Parathyroid adenoma (tissue), 2 donors: ENCODE results near the gene CHCHD2.
"Not testable (repeated sequence)": the region's sequence is repeated elsewhere in the genome, so short reads cannot be mapped to it uniquely, and the experiment has no call there.

Experiments
- H2AFZ ChIP-seq: fragments of 300-600 bp; sonication (generic); one replicate; pipeline ENCODE4 v1.7.0; 2017; ENCODE audit warnings: antibody characterized with exemption, mild to moderate bottlenecking
- H3K27ac ChIP-seq: fragments of 300-600 bp; sonication (generic); one replicate; pipeline ENCODE4 v1.7.0; 2017
- H3K27me3 ChIP-seq: fragments of 300-600 bp; sonication (generic); one replicate; pipeline ENCODE4 v1.7.0; 2017; ENCODE audit warnings: low read length; ENCODE audit not compliant: control insufficient read depth, insufficient read depth
- H3K36me3 ChIP-seq: fragments of 300-600 bp; sonication (generic); one replicate; pipeline ENCODE4 v1.7.0; 2017; ENCODE audit warnings: low read length; ENCODE audit not compliant: control insufficient read depth, insufficient read depth
- H3K4me1 ChIP-seq: fragments of 300-600 bp; sonication (generic); one replicate; pipeline ENCODE4 v1.7.0; 2017; ENCODE audit warnings: control low read depth
- H3K4me2 ChIP-seq: fragments of 300-600 bp; sonication (generic); one replicate; pipeline ENCODE4 v1.7.0; 2017; ENCODE audit warnings: low read length
- H3K4me3 ChIP-seq: fragments of 300-600 bp; sonication (generic); one replicate; pipeline ENCODE4 v1.7.0; 2017; ENCODE audit warnings: low read depth, low read length
- H3K79me2 ChIP-seq: fragments of 300-600 bp; sonication (generic); one replicate; pipeline ENCODE4 v1.7.0; 2017; ENCODE audit warnings: control low read depth
- H3K9ac ChIP-seq: fragments of 300-600 bp; sonication (generic); one replicate; pipeline ENCODE4 v1.7.0; 2017; ENCODE audit warnings: mild to moderate bottlenecking
- H3K9me3 ChIP-seq: fragments of 300-600 bp; sonication (generic); one replicate; pipeline ENCODE4 v1.7.0; 2017; ENCODE audit warnings: low read length; ENCODE audit not compliant: control insufficient read depth
- CTCF ChIP-seq: fragments of 300-600 bp; sonication (generic); IDR thresholded peaks from one replicate; pipeline ENCODE4 v1.7.0; 2017; ENCODE audit warnings: antibody characterized with exemption, mild to moderate bottlenecking
- donor health status: primary hyperparathyroidism.

CHCHD2 gene

GRCh38 chr7:56121440-56121839, 15.2 kb upstream of the CHCHD2 start:
- Histone ChIP-seq H3K4me2 (no peak overlapping the region), H3K4me3 (no peak overlapping the region), H3K9ac (no peak overlapping the region), H3K79me2 (no peaks in the 10 kb centered on the region), H3K4me1 (no peaks in the 10 kb centered on the region), H3K27ac (no peak overlapping the region), H3K27me3 (no peaks in the 10 kb centered on the region), H2AFZ (no peak overlapping the region), H3K9me3 (no peaks in the 10 kb centered on the region), H3K36me3 (no peaks in the 10 kb centered on the region)
- no peak for TF ChIP-seq CTCF

DNA sequence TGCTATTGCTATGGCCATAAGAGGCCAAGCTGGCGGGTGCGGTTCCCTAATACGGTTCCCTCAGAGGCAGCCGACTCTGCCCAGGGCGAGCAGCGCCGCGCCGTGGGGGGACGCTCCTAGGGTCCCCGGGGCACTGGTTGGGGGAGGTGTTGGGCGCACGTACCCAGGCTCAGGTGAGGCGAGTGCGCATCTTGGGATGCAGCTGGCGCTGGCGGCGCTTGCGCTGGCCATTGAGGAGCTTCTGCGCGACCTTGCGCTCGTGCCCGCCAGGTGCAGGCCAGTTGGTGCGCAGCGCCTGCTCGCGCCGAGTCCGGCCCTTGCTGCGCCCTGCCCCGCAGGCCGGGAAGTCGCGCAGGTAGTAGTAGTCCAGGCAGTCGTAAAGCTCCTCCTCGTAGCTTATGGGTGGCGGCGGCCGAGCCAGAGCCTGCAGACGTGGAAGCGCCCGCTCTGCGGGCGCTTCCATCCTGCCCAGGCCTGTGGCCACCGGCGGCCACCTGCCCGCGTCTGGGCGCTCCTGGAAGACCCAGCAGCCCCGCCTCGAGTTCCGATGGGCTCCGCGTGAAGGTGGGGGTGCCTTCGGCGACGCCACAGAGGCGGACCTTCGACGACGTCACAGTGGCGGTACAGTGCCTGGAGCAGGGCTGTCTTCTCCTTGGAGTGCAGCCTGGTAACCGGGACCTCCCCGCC, 9.7 kb upstream of the CHCHD2 start, which contains the start of gene NUPR2:
Gene NUPR2, minus strand, starts transcription at position 566 of the 687 bp plus-strand sequence. Its CDS starts 103 bp downstream, at position 463.
- Histone ChIP-seq H3K27ac (peak within 1 kb of the TSS; percentile 36), H3K4me2 (peak within 1 kb of the TSS; percentile 71), H3K9ac (peak within 1 kb of the TSS; percentile 21), H3K27me3 (no peaks in the 10 kb centered on the region), H2AFZ (peak within 1 kb of the TSS; percentile 98), H3K36me3 (no peaks in the 10 kb centered on the region), H3K79me2 (no peaks in the 10 kb centered on the region), H3K4me1 (no peaks in the 10 kb centered on the region), H3K9me3 (no peaks in the 10 kb centered on the region), H3K4me3 (peak within 1 kb of the TSS; percentile 34)
- peak; percentile 9 for TF ChIP-seq CTCF

GRCh38 chr7:56112244-56112643, 6.0 kb upstream of the CHCHD2 start:
- H3K36me3 ChIP-seq, H3K9ac ChIP-seq, H3K4me3 ChIP-seq, H3K4me2 ChIP-seq, H3K9me3 ChIP-seq, H2AFZ ChIP-seq, H3K79me2 ChIP-seq, H3K4me1 ChIP-seq, H3K27me3 ChIP-seq, H3K27ac ChIP-seq: not testable (repeated sequence)

- Histone ChIP-seq H3K27ac (no peak overlapping the region), H3K4me1 (no peaks in the 10 kb centered on the region), H3K9ac (no peak overlapping the region), H3K9me3 (no peaks in the 10 kb centered on the region), H3K79me2 (peaks cover 6% of the 10 kb centered on the region), H3K36me3 (no peaks in the 10 kb centered on the region), H2AFZ (no peak overlapping the region), H3K27me3 (no peaks in the 10 kb centered on the region), H3K4me3 (no peak overlapping the region), H3K4me2 (no peak overlapping the region)
- TF ChIP-seq CTCF: no peak
Measured at GRCh38 chr7:56110611-56111010, 4.3 kb upstream of the CHCHD2 start.

DNA sequence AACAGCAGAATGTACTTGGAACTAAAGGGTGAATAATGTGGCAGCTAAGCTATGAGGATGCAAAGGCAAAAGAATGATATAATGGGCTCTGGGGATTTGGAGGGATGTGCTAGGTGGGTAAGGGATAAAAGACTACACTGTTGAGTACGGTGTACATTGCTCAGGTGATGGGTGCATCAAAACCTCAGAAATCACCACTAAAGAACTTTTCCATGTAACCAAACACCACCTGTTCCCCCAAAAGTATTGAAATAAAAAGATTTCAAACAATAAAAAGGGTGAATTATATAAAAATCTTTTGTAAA, 1.6 kb upstream of the CHCHD2 start:
- Histone ChIP-seq H3K27ac (no peak overlapping the region), H3K4me1 (no peaks in the 10 kb centered on the region), H3K4me3 (no peak overlapping the region), H2AFZ (peak overlapping the region; percentile 3), H3K36me3 (no peaks in the 10 kb centered on the region), H3K79me2 (peaks cover 10% of the 10 kb centered on the region), H3K9me3 (no peaks in the 10 kb centered on the region), H3K9ac (no peak overlapping the region), H3K4me2 (no peak overlapping the region), H3K27me3 (no peaks in the 10 kb centered on the region)
- no peak for TF ChIP-seq CTCF
